ENCODE measurements around the gene TREH. TPM values are rescaled to one million over a fixed set of nuclear protein-coding genes. Genes with fewer than 3 reads are reported as not detected.

TREH gene
- total RNA-seq, 2 donors from 2014 or later: not detected

DNA sequence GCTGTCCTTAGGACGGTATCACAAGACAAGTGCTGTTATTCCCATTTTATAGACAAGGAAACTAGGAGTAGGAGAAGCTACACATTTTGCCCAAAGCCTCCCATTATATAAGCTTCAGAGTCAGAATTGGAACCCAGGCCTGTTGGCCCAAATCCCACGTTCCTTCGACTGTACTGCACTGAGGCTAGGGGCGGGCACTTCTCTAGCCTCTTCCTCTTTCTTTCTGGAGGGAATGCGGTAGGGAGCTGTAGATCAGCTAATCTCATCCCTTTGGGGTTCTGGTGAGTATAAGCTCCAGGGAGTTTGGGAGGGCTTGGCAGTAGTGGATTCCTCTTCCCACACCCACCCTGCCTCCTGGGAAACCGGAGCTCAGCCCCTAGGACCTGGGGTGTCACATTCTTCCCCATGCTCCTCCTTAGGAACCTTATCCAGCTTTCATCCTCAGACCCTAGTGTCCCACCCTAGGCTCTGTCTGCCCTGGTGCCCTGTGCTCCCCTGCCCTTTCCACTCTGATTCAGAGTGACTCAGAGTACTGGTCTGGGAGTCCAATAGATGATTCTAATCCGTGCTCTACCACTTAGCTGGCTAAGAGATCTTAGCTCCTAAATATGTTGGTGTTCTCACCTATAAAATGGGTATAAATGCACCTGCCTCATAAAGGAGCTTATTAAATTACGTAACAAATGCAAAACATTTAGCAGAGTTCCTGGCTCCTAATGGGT, 42.7 kb downstream of the TREH start:
- no peaks in the 10 kb centered on the region for H3K36me3 Mint-ChIP-seq (ENCODE audit: low read depth)
- H3K4me1 Mint-ChIP-seq: no peaks in the 10 kb centered on the region
- no peak overlapping the region for H3K27ac Mint-ChIP-seq
- ATAC-seq (replicated peaks): no peak
- H3K27me3 Mint-ChIP-seq: no peaks in the 10 kb centered on the region
- no peak overlapping the region for H3K4me3 Mint-ChIP-seq
- no peaks in the 10 kb centered on the region for H3K9me3 Mint-ChIP-seq

GRCh38 chr11:118635642-118636041, 43.8 kb downstream of the TREH start:
- H3K27me3 Mint-ChIP-seq: no peaks in the 10 kb centered on the region
- ATAC-seq (replicated peaks): no peak
- H3K4me3 Mint-ChIP-seq: no peak overlapping the region
- no peaks in the 10 kb centered on the region for H3K36me3 Mint-ChIP-seq (ENCODE audit: low read depth)
- H3K9me3 Mint-ChIP-seq: no peaks in the 10 kb centered on the region
- H3K4me1 Mint-ChIP-seq: no peaks in the 10 kb centered on the region
- no peak overlapping the region for H3K27ac Mint-ChIP-seq

DNA sequence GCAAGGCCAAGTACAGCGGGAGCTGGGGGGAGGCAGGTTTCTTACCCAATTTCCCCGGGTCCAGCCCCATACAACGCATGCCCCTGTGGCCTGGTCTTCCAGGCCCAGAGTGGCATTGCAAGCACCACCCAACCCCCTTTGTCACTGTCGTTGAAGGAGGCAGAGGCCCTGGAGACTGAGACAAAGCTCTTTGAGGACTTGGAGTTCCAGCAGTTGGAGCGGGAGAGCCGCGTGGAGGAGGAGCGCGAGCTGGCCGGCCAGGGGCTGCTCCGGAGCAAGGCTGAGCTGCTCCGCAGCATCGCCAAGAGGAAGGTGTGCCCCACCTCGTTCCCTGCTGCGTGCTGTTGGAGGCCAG, 44.2 kb downstream of the TREH start:
- H3K36me3 Mint-ChIP-seq (ENCODE audit: low read depth): no peaks in the 10 kb centered on the region
- no peaks in the 10 kb centered on the region for H3K9me3 Mint-ChIP-seq
- ATAC-seq (replicated peaks): no peak
- H3K4me1 Mint-ChIP-seq: no peaks in the 10 kb centered on the region
- no peaks in the 10 kb centered on the region for H3K27me3 Mint-ChIP-seq
- H3K27ac Mint-ChIP-seq: no peak overlapping the region
- H3K4me3 Mint-ChIP-seq: no peak overlapping the region

GRCh38 chr11:118634431-118635236, 44.8 kb downstream of the TREH start:
- no peak for ATAC-seq (replicated peaks)
- Mint-ChIP-seq H3K27me3 (no peaks in the 10 kb centered on the region), H3K36me3 (ENCODE audit: low read depth) (no peaks in the 10 kb centered on the region), H3K9me3 (no peaks in the 10 kb centered on the region), H3K4me3 (no peak overlapping the region), H3K4me1 (no peaks in the 10 kb centered on the region), H3K27ac (no peak overlapping the region)

- H3K9me3 Mint-ChIP-seq: no peaks in the 10 kb centered on the region
- ATAC-seq (replicated peaks): no peak
- H3K4me3 Mint-ChIP-seq: no peak overlapping the region
- no peaks in the 10 kb centered on the region for H3K4me1 Mint-ChIP-seq
- H3K36me3 Mint-ChIP-seq (ENCODE audit: low read depth): no peaks in the 10 kb centered on the region
- H3K27ac Mint-ChIP-seq: no peak overlapping the region
- no peaks in the 10 kb centered on the region for H3K27me3 Mint-ChIP-seq
Measured at GRCh38 chr11:118633979-118634378, 45.5 kb downstream of the TREH start.

GRCh38 chr11:118633319-118633690, 46.1 kb downstream of the TREH start:
- H3K27me3 Mint-ChIP-seq: no peaks in the 10 kb centered on the region

GRCh38 chr11:118632577-118633318, 46.7 kb downstream of the TREH start:
- no peak for ATAC-seq (replicated peaks)
- Mint-ChIP-seq H3K27ac (no peak overlapping the region), H3K36me3 (ENCODE audit: low read depth) (no peaks in the 10 kb centered on the region), H3K27me3 (no peaks in the 10 kb centered on the region), H3K4me1 (no peaks in the 10 kb centered on the region), H3K9me3 (no peaks in the 10 kb centered on the region), H3K4me3 (no peak overlapping the region)

More at GRCh38 chr11:118633319-118633690, 46.1 kb downstream of the TREH start:
- Mint-ChIP-seq H3K27ac (no peak overlapping the region), H3K36me3 (ENCODE audit: low read depth) (no peaks in the 10 kb centered on the region), H3K9me3 (no peaks in the 10 kb centered on the region), H3K4me3 (no peak overlapping the region), H3K4me1 (no peaks in the 10 kb centered on the region)
- no peak for ATAC-seq (replicated peaks)

GRCh38 chr11:118631142-118631909, 48.1 kb downstream of the TREH start:
- Mint-ChIP-seq H3K27me3 (no peaks in the 10 kb centered on the region), H3K4me1 (no peaks in the 10 kb centered on the region), H3K4me3 (no peak overlapping the region), H3K9me3 (no peaks in the 10 kb centered on the region), H3K27ac (no peak overlapping the region), H3K36me3 (ENCODE audit: low read depth) (no peaks in the 10 kb centered on the region)
- no peak for ATAC-seq (replicated peaks)

GRCh38 chr11:118629761-118630661, 49.4 kb downstream of the TREH start:
- no peaks in the 10 kb centered on the region for H3K36me3 Mint-ChIP-seq (ENCODE audit: low read depth)
- H3K27ac Mint-ChIP-seq: no peak overlapping the region
- no peak for ATAC-seq (replicated peaks)
- no peaks in the 10 kb centered on the region for H3K9me3 Mint-ChIP-seq
- no peaks in the 10 kb centered on the region for H3K4me1 Mint-ChIP-seq
- H3K4me3 Mint-ChIP-seq: no peak overlapping the region
- no peaks in the 10 kb centered on the region for H3K27me3 Mint-ChIP-seq

DNA sequence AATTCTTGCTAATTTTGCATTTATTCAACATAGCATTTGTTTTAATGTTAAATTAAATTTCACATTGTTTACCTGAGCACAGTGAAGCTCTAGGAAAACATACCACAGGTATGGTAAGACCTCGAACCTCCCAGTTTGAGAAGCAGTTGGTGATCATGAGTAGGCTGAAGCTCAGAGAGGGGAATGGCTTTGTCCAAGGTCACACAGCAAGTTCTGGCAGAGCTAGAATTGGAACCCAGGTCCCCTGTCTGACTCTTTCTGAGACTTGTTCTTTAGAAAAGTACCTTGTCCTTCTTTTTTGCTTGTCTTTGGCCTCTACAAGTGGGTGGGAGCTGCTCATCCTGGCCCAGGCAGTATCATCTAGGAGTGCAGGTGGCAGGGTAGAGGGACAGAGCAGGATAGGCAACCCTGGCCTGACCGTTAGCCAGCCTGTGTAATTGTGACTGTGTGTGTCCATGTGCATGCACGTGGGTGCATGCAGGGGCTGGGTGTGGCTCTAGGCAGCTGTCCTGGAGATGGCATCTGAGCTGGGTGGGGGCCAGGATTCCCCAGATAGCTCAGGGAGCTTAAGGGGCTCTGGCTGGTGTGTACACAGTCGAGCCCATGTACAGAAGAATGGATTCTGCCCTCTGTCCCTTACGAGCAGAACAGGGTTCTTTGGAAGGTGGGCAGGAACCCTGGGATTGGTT, 50.4 kb downstream of the TREH start:
- H3K4me3 Mint-ChIP-seq: no peak overlapping the region
- H3K36me3 Mint-ChIP-seq (ENCODE audit: low read depth): no peaks in the 10 kb centered on the region
- ATAC-seq (replicated peaks): no peak
- no peak overlapping the region for H3K27ac Mint-ChIP-seq
- no peaks in the 10 kb centered on the region for H3K9me3 Mint-ChIP-seq
- H3K27me3 Mint-ChIP-seq: no peaks in the 10 kb centered on the region
- no peaks in the 10 kb centered on the region for H3K4me1 Mint-ChIP-seq

GRCh38 chr11:118628432-118628831, 51.0 kb downstream of the TREH start:
- Mint-ChIP-seq H3K36me3 (ENCODE audit: low read depth) (no peaks in the 10 kb centered on the region), H3K4me3 (no peak overlapping the region), H3K27me3 (no peaks in the 10 kb centered on the region), H3K9me3 (no peaks in the 10 kb centered on the region), H3K4me1 (no peaks in the 10 kb centered on the region), H3K27ac (no peak overlapping the region)
- no peak for ATAC-seq (replicated peaks)

GRCh38 chr11:118628031-118628430, 51.4 kb downstream of the TREH start:
- no peak overlapping the region for H3K4me3 Mint-ChIP-seq
- no peaks in the 10 kb centered on the region for H3K36me3 Mint-ChIP-seq (ENCODE audit: low read depth)
- no peaks in the 10 kb centered on the region for H3K27me3 Mint-ChIP-seq
- no peak for ATAC-seq (replicated peaks)
- H3K4me1 Mint-ChIP-seq: no peaks in the 10 kb centered on the region
- no peaks in the 10 kb centered on the region for H3K9me3 Mint-ChIP-seq
- no peak overlapping the region for H3K27ac Mint-ChIP-seq

DNA sequence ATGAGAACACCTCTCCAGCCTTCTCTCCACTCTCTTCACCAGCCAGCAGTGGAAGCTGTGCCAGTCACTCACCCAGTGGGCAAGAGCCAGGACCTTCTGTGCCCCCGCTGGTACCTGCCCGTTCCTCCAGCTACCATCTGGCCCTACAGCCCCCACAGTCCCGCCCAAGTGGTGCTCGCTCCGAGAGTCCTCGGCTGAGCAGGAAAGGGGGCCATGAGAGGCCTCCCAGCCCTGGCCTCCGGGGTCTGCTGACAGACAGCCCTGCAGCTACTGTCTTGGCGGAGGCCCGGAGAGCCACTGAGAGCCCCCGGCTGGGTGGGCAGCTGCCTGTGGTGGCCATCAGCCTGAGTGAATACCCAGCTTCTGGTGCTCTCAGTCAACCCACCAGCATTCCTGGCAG, 51.9 kb downstream of the TREH start:
- H3K4me3 Mint-ChIP-seq: no peak overlapping the region
- ATAC-seq (replicated peaks): no peak
- H3K36me3 Mint-ChIP-seq (ENCODE audit: low read depth): no peaks in the 10 kb centered on the region
- H3K4me1 Mint-ChIP-seq: no peaks in the 10 kb centered on the region
- no peaks in the 10 kb centered on the region for H3K27me3 Mint-ChIP-seq
- H3K27ac Mint-ChIP-seq: no peak overlapping the region
- H3K9me3 Mint-ChIP-seq: no peaks in the 10 kb centered on the region

Data from activated T-helper 17 cell treated with anti-CD3 and anti-CD28 coated beads, Interleukin-2, amount 50 U/mL, for 72 hours (primary cell).